DMS79 (cell line): ENCODE data around the gene PRR5L.
A peak's percentile ranks its signal among the peaks of the same experiment; 100 is the strongest.

ENCODE experiments used
- DNase-seq: peaks from one replicate; lab custom pipeline; 2025; lab: John Stamatoyannopoulos, UW

Gene PRR5L

DNA sequence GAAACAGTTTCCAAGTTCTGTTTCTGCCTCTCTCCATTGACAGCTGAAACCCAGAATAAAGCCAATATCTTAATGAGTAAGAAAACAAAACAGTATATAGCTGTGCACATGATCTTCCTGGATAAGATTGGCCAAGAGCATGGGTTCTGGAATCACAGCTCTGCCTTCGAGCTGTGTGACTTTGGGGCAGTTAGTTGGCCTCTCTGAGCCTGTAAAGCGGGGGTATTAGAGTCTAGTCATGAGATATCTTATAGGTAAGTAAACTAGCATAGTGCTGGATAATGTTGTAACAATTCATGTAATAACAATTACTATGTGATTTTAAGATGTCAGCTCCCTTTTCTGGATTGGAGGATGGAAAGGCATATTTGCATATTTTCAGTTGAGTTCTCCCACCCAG is 140.5 kb downstream of the PRR5L start:
- DNase-seq = no peak

DNA sequence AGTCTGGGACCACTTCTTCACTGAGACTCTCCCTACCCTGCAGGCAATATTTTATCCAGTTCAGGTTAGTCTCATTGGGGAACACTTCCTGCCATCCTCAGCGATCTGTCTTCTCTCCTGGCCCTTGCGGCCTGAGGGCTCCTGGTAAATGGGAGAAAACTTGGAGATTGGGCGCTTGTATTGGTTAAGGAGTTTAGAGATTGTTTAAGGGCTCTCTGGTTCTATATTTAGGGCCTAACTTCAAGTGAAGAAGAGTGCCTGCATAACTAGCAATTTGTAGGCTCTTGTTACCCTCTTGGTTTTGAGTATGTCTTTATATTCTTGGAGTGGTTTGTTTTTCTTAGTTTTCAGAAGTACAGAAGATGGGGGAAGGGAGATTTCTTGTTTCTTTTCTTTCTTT is 141.3 kb downstream of the PRR5L start:
- peak; percentile 81 for DNase-seq

DNA sequence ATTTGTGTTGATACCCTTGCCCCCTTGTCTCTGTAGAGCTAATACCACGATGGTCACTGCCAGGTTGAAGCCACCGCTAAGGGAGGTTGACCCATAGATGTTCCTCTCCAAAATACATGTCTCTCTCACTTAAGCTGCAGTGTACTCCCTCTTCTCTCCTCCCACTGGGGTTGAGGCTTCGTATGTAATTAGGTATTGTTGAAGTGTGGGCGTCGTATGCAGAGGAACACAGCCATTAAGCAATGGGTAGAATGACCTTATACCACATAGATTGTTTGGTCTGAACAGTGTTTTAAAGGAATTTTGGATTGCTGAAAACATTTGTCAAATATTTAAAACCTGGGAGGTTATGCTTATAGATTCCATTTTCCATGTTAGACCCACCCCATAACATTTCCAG is 142.0 kb downstream of the PRR5L start:
- DNase-seq = no peak

DNA sequence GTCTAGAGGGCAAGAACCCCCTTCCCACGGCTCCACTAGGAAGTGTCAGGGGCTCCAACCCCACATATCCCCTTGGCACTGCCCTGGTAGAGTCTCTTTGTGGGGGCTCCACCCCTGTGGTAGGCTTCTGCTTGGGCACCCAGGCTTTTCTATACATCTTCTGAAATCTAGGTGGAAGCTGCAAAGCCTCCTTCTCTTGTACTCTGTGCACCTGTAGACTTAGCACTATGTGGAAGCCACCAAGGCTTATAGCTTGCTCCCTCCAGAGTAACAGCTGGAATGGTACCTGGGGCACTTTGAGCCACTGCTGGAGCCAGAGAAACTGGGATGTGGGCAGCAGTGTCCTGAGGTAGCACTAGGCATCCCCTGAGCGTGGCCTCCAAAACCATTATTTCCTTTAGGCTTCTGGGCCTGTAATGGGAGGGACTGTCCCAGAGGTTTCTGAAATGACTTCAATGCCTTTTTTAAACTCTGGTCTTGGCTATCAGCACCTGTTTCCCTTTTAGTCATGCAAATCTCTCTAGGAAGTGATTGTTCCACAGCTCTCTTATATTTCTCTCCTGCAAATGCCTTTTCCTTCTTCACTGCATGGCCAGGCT is 145.6 kb downstream of the PRR5L start:
- DNase-seq = no peak

DNA sequence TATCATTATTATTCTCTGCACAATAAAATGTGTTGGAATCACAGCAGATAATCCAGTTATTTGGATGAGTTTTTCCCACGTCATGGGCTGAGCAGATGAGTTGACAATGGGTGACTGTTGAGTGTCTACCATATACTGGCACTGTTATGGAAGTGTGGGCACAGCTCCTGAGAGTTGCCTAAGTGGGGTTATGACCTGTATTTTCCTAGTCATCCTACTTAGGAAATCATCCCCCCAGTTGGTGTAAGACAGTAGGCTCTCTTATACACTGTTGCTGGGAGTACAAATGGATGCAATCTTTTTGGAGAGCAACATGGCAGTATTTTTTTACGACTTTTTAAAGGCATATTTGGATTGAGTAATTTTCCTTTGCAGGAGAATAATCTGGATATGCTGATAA is 147.6 kb downstream of the PRR5L start:
- DNase-seq = no peak

DNA sequence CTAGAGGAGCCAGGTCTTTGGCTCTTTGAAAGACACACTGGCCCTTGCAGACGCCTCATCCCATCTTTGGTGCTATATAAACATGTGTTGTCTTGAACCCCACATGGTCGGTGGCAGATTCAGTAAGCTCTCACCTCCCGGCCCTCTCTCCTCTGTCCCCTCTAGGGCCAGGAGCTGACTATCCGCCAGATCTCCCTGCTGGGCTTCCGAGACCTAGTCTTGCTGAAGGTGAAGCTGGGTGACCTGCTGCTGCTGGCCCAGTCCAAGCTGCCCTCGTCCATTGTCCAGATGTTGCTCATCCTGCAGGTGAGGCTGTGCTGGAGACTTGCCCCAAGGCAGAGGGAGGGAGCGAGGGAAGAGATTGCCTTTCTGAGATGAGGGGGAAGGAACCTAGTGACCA is 150.0 kb downstream of the PRR5L start:
- DNase-seq = no peak

DNA sequence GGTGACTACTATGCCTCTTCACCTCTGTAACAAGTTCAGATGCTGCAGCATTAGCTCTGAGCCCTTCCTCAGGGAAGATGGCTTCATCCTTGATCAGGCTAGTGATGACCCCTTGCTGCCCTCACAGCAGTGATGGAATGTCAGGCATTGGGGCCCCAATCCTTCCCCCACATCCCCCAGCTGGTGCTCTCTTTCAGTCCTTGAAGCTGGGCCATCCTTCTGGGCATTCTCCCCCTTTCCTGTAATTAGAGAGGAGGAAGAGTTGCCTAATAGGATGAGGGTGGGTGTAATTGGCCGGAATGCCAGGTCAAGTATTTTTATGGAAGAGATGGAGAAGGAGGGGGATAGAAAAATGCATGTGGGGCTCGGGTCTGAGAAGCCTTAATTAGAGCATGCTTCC is 151.4 kb downstream of the PRR5L start:
- DNase-seq = no peak

DNA sequence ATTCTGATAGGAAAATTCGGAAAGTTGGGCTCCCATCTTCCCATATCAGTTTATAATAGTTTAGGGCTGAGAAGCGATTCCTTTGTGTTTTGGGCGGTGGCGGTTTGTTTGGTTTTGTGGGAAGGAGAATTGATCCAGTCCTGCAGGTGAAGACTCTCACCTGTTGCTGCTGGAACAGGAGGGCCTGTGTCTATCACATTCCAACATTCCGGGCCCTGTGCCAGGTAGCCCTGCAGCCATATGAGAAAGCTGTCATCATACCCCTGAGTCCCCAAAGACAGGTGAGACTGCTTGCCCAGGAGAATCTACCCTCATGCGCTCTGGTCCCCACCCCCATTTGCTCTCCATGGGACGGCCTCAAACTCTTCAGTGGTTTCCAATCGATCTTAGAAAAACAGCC is 151.9 kb downstream of the PRR5L start:
- no peak for DNase-seq

DNA sequence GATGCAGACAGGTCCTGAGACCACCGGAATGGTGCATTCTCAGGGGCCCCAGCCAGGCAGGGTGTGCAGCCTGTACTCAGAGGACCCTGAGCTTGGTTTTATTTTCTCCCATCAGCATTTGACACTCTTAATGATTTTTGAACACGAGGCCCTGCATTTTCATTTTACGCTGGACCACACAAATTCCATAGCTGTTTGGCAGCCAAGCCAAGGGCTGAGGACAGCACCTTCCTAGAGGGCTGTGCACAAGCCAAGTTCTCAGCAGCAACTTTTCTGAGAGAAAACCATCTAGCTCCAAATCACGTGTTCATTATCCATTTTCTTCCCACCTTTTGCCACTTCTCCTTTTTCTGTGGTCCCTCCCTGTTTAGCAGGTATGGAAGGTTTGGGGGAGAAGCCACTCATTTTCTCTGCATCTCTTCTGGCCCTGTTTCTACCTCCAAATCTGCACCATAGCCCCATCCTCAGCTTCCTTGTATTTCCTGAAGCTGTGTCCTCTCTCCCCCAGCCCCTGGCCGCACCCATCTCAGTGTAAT is 153.5 kb downstream of the PRR5L start:
- no peak for DNase-seq

DNA sequence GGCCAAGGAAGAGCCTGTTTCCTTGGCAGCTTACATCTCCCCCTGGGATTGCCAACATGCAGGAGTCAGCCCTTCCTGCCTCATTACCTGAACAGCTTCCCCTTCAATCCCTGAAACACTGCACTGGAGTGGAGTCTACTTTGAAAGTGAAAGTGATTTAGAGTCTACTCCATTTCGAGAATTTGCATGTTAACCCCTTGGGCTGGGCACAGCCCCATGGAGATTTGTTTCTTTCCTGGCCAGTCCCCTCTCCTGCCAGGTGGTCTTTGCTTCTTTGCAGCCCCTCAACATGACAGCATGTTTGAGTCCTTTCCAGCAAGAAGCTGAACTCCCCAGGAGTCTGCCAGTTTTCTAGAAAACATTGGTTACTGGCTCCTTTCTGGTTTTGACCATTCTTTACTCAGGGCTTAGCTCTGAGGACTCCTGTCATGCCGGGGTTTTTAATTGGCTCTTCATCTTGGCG is 154.1 kb downstream of the PRR5L start:
- peak; percentile 75 for DNase-seq

DNA sequence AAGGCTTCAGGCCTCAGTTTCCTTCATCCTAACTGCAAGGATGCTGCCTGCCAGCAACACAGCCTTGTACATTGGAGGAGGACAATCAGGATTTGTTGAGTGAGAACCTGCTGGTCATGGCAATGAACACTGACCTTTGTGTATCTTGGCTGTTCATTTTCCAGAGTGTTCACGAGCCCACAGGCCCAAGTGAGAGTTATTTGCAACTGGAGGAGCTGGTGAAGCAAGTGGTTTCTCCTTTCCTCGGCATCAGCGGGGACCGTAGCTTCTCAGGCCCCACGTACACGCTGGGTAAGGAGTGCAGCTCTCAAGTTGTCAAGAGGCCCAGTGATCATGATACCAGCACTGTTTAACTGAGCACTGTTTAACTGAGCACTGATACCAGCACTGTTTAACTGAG is 155.0 kb downstream of the PRR5L start:
- DNase-seq = no peak

DNA sequence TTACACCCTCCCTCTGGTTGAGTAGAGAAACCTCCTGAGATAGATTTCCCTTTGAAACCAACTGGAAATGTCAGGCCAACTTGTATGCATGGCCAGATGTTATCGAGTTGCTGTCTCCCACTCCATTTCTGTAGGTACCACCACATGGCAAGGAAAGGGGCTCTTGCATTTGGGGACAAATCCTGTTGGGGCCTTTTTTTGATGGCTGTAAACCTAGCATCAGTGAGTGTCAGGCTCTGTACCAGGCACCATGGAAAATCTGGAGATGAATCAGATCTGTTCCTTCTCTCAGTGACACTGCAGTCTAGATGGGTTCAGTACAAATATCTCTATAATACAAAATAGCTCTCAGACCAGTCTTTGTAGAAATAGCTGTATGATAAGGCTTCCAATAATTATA is 155.6 kb downstream of the PRR5L start:
- DNase-seq = no peak

DNA sequence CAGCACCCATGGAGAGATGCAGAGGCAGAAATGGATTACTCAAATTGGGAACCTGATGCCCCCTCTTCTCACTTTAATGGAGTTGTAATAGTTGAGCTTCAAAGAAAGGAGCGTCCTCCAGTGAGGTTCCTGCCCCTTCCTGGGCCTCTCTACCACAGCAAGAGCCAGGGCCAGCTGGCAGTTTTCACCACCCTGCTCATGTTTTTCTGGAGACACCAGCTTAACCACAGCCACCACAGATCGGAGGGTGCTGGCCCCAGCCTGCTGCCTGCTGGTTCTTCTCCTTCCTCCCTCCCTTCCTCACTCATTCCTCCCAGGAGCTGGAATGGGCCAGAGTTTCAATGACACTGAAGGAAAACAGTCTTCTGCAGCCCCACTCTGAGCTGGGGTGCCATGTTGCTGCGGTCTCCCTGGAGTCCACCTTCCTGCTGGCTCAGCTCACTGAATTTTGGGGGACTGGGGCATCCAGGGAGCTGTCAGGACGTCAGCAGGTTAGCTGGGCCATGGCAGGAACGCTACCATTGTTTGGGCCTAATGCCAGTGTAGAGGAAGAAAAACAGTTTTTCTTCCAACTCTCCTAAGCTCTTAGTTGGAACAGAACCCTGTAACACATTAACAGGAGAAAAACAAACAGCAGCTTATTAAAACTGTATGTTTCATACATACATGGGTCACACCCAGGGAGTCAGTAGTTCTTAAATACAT is 156.3 kb downstream of the PRR5L start:
- no peak for DNase-seq

DNA sequence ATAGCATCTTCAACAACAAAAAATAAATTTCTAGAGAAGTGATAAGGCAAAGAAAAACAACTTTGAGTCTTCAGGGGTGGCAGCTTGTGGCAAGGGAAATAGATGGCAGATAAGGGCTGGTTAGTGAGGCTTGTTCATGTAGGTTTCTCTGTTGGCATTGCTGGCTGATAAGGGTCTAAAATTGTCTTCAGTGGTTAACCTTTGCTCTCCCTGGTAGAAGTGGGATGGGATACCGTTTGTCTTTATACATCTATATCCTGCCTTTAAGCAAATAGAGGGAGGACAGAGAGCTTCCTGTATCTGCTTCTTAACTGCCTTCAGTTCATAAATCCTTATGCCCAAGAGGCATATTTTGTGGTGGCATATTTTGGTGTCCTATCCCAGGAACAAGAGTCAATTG is 156.9 kb downstream of the PRR5L start:
- DNase-seq = no peak

DNA sequence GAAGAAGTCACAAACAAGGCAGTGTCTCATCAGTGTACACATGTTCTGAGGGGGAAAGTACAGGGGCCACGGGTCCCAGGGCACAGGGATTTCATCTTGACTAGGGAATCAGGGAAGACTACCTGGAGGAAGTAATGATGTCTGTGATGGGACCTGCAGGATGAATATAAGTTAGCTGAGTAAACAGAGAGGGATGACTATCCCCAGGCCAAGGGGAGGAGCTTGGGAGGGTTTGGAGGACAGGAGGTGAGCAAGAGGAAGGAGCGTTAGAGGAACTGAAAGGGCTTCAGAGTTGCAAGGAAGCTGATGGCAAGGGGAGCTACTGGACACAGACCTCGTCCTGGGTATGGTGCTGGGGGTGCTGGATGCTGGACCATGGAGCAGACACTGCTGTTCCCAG is 157.6 kb downstream of the PRR5L start:
- DNase-seq = no peak

DNA sequence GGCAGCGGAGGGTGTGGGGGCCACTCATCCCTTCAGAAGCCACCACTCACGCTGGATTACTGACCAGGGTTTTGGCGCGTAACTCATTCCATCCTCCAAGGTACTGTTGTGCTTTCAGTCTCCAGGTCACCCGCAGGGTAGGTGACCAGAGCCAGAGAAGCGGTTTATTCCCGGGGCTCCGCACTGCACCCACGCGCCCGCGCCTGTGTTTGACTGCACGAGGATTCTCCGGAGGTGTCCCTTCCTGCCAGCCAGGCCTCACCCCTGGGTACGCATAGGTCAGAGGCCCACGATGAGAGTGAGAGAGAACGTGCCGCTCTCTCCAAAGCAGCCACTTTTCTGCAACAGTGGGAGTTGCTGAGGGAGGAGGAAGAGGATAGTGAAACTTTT is 158.5 kb downstream of the PRR5L start:
- DNase-seq = no peak

DNA sequence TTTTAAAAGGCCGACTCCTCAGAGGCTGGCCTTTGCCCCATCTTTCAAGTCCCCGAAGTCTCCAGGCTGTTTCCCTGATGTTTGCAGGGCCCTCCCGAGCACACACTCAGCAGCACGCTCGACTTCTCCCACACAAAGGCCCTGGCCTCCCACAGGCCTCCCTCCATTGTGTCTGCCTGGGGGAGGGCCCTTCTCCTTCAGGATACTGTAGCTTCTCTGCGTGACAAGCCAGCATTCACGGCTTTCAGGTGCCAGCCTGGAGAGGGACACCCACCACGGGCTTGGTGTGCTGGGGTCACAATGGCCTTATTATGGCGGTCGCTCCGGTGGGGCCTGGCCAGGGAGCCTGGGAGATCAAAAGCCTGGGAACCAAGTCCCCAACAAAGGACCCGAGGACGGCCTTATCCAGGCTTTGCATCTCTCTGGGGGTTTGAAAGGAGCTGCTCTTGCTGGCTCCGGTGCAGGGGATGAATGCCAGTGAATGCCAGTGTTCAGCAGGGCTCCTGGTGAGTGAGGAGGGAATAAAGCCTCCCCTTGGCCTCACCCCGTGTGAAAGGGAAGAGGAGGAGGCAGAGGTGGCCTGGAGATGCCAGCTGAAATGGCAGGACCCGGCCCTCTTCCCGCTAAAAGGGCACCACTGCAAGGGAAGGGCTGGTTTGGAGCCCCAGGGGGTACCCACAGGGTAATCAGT is 159.0 kb downstream of the PRR5L start:
- peak; percentile 72 for DNase-seq

DNA sequence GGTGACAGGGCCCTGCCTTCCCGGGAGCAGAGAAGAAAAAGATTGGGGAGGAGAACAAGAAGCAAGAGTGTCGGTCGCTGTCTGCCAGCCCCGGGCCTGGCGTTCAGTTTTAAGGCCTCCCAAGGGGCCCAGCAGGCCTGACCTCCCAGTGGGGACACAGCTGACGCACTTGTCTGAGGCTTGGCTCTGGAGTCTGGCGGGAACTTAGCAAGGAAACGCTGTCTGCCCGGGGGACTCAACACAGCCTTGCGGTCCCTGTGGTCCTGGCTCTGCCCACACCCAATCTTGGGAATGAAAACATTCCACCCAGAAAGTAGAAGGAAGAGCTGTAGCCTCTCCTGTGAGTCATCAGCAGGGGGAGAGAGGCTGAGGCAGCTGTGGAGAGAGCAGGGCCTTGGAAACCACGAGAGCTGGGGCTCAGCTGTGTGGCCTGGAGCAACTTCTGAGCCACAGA is 159.6 kb downstream of the PRR5L start:
- peak; percentile 10 for DNase-seq

DNA sequence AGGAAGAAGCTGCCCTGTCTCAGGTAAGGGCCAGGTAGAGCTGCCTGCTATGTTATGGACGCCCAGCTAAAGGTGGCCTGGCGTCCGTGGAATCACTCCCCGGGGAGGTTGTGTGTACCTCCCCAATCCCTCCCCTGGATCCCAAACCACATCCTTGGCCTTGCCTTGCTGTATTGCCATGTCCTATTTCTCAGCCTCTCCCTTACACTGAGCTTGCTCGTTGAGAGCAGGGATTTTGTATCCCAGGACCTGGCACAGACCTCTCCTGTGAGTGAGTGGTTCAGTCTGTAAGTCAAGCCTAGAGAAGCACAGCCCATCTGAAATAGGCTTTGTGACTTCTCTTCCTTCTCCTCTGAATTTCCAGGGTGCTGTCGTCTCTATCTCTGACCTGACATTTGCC is 160.1 kb downstream of the PRR5L start:
- no peak for DNase-seq

DNA sequence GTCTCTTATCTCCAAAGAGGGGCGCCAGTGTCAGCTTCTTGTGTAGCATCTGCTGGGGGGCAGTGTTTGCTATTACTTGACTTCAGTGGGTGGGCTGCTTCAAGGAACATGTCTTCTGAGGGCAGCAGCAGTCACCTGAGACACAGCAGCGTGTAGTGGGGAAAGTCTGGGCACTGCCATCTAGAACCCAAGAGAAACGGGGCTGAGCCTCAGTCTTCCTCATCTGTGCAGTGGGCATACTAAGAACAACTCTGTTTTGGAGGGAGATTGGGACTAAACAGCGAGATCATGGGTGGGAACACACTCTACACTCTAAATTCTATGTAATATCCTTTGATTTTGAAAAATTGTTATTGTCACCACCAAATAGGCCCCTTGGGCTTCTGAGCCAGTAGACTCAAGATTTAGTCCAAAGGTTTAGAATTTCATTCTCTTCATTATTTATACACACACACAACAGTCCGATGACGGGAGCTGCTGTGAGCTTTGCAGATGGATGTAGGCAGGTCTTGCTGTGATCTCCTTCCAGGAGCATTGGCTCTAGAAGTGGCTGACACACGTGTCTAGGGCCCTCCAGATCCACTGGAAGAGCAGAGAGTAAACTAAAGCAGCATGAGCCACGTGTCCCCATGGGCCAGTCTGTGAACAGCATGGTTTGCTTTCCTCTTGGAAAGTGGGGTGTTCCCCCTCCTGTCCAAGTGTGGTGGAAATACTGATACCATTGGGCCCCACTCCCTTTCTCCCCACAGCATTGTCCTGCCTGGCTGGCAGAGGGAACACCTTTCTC is 162.2 kb downstream of the PRR5L start:
- peak; percentile 22 for DNase-seq

DNA sequence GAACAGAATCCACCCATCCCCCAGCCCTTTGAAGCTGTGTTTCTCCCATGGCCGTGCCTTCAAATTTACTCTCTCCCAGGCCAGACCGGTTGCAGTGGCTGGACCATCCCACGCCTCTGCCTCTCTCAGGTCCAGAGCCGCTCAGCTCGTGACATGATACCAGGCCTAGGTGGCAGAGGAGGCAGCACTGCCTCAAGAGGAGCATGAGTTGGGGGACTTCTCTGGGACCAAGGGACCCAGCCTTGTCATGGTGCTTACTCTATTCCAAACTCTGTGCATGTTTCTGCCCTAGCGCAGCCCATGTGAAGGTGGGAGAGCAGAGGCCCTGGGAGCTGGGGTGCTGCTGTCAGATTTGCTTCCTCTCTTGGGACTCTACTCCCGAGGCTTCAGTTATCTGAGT is 163.0 kb downstream of the PRR5L start:
- no peak for DNase-seq

DNA sequence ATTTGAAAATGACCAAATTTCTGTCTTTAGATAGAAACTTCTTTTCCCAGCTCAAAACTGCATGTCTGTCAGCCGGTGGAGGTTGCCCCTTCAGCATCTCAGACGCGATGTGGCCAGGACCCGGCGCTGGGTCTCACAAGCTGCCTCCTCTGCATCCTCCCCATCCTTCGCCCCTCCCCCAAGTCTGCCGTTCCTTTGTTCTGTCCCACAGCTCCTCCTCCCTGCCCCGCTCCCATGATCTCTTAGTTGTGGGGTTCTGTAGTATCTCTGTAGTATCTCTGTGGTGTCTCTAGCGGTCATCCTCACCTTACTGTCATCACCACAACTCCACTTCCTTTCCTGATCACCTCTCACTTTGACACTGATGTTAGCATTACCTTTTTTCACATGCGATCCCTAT is 164.1 kb downstream of the PRR5L start:
- no peak for DNase-seq
